ENCODE measurements around the gene ADCY5.

Gene ADCY5

DNA sequence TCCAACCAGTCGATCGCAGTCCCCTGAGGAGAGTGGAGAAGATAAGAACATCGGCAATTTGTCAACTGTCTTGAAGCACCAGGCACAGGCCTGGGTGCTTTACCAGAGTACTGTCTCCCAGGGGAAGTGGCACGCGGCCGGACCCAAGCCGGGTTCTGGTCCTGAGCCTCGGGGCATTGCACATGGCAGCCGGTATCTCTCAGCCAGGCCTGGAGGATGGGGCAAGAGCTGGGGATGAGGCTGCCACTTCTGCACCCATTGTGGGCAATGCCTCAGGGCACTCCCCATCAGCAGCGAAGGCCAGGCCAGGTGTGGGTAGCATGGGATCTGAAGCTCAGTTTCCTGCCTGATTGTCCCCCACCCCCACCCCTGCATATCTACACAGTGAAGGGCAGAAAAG, 77.5 kb downstream of the ADCY5 start:
- DNase-seq (ENCODE audit: insufficient read length) = no peak
- TF ChIP-seq POLR2A (IDR thresholded peaks at IDR 0.05; ENCODE audit: low read depth, low read length) = no peak
- TF ChIP-seq TAF1 (IDR thresholded peaks at IDR 0.05; ENCODE audit: borderline replicate concordance, low read depth, low read length) = no peak
- TF ChIP-seq POLR2AphosphoS5 (IDR thresholded peaks at IDR 0.05; ENCODE audit: low read depth, low read length) = no peak
- no peak for FAIRE-seq

DNA sequence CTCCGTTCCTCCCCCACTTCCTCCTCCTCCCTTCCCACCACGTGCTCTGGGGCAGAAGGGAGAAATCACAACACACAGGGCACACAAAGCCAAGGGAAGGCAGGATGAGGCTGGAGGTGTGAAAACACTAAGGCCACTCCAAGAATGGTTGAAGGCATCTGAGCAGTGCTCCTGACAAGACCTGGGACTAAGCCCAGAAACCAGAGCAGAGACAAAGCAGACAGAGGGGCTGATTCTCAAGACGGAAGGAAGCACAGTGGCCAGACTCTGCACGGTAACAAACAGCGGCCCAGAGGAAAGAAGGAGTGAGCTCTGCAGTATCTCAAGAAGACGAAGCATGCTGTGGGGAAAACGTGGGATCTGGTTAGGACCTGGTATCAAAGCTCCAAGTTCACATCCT, 78.1 kb downstream of the ADCY5 start:
- no peak for TF ChIP-seq TAF1 (IDR thresholded peaks at IDR 0.05; ENCODE audit: borderline replicate concordance, low read depth, low read length)
- DNase-seq (ENCODE audit: insufficient read length) (no peak), FAIRE-seq (no peak)

DNA sequence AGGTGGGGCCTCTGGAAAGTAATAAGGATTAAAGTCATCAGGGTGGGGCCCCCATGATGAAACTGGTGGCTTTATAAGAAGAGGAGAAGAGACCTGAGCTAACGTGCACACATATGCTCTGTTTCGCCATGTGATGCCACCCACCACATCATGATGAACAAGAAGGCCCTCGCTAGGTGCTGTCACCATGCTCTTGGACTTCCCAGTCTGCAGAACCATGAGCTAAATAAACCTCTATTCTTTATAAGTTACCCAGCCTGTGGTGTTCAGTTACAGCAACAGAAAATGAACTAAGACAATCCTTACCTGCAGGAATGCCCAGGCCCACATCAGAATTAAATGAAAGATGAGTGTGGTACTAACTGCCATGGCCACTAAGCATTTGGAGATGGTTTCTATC, 79.8 kb downstream of the ADCY5 start:
- DNase-seq (ENCODE audit: insufficient read length) (no peak), FAIRE-seq (no peak)
- TF ChIP-seq POLR2AphosphoS5 (IDR thresholded peaks at IDR 0.05; ENCODE audit: low read depth, low read length) (no peak), POLR2A (IDR thresholded peaks at IDR 0.05; ENCODE audit: low read depth, low read length) (no peak), TAF1 (IDR thresholded peaks at IDR 0.05; ENCODE audit: borderline replicate concordance, low read depth, low read length) (no peak)

DNA sequence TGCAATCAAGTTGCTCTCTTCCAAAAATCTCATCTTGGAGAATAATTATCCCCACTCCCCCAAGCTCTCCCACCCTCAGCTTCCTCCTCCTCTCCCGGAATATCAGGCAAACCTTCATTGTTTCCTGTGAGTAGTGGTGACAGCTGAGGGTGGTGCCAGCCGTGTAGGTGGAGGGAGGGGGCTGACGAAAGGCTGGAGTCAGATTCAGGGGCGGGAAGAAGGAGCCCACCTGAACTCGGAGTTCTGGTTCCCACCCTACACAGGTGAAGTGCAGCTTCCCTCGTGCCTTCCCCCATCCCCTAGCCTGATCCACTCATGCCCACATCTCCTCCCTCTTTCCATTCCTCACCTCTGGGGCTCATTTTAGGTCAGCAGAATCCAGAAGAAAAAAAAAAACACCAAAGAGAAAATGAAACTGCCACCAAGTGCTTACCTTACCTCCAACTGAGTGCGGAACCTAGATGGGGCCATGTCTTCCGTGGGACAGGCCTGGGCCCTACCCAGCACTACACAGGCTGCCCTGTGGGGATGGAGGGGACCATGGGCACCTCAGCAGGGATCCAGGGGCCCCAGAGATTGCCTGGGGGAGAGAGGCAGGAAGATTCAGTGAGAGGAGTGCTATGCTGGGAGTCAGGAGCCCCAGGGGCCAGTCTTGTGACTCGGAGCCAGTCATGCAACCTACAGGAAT, 81.3 kb downstream of the ADCY5 start:
- FAIRE-seq (no peak), DNase-seq (ENCODE audit: insufficient read length) (no peak)
- TF ChIP-seq POLR2A (IDR thresholded peaks at IDR 0.05; ENCODE audit: low read depth, low read length) (no peak), POLR2AphosphoS5 (IDR thresholded peaks at IDR 0.05; ENCODE audit: low read depth, low read length) (no peak), TAF1 (IDR thresholded peaks at IDR 0.05; ENCODE audit: borderline replicate concordance, low read depth, low read length) (no peak)

DNA sequence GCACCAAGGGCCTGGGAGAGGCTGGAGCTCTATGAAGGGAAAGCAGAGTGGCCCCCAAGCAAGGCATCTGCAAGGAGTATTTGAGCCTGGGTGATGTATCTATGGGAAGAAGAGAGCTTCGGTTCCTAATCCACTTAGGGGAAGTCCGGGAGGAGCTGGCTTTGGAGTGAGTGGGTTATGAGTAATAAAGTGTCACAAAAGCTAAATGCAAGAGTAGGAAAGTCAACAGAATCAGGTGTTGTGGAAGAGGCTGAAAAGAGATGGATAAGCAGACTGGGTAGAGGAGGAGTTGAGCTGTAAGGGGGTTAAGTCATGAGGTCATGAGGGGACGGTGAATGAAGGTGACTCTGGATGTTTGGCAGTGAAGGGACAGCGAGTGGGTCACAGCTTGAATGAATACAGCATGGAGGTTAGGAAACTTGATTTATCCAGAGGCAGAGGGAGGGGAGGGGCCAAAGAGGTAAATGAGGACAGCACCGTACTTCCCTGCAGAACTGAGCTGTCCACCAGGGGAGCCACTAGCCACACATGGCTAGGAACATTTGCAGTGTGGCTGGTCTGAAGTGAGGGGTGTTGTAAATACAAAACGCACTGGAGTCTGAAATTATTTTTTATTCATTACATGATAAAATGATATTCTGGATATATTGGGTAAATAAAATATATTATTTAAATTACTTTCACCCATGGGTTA, 83.3 kb downstream of the ADCY5 start:
- TF ChIP-seq TAF1 (IDR thresholded peaks at IDR 0.05; ENCODE audit: borderline replicate concordance, low read depth, low read length) = no peak
- no peak for TF ChIP-seq POLR2AphosphoS5 (IDR thresholded peaks at IDR 0.05; ENCODE audit: low read depth, low read length)
- TF ChIP-seq POLR2A (IDR thresholded peaks at IDR 0.05; ENCODE audit: low read depth, low read length) = no peak
- DNase-seq (ENCODE audit: insufficient read length) (no peak), FAIRE-seq (no peak)

DNA sequence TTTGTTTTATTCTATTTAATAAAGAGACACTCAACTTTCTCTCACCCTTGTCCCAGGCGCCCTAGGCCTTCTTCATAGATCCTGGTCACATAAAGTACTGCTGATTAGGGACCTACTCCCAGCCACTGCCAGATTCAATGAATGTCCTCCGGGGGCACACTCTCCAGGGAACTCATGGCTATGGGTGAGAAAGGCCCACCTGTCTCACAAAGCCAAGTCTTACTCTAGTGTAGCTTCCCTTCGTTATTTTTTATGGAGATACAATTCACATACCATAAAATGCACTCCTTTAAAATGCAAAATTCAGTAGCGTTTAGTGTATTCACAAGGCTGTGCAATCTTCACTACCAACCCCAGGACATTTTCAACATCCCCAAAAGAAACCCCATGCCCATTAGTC, 87.8 kb downstream of the ADCY5 start:
- TF ChIP-seq TAF1 (IDR thresholded peaks at IDR 0.05; ENCODE audit: borderline replicate concordance, low read depth, low read length) (no peak), POLR2A (IDR thresholded peaks at IDR 0.05; ENCODE audit: low read depth, low read length) (no peak), POLR2AphosphoS5 (IDR thresholded peaks at IDR 0.05; ENCODE audit: low read depth, low read length) (no peak)
- no peak for DNase-seq (ENCODE audit: insufficient read length)
- no peak for FAIRE-seq

DNA sequence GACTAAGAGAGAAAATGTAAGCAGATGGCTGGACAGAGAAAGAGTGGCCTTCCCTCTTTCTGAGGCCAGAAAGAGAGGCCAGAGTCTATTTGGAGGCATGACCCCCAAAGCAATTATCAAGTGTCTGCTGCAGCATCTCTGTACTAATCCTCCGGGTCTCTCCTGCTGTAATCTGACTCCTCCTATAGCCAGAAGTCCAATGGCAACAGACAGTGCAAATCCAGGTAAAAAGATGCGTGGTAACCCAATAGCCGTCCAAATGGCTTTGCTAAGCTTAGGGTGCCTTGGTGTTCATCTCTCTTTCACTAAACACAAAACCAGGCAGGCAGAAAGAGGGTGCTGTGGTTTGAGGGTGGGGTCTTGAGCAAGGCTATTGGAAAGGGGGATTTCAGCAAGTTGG, 91.6 kb downstream of the ADCY5 start:
- FAIRE-seq = no peak
- no peak for DNase-seq (ENCODE audit: insufficient read length)
- TF ChIP-seq POLR2A (IDR thresholded peaks at IDR 0.05; ENCODE audit: low read depth, low read length) (no peak), TAF1 (IDR thresholded peaks at IDR 0.05; ENCODE audit: borderline replicate concordance, low read depth, low read length) (no peak), POLR2AphosphoS5 (IDR thresholded peaks at IDR 0.05; ENCODE audit: low read depth, low read length) (no peak)

DNA sequence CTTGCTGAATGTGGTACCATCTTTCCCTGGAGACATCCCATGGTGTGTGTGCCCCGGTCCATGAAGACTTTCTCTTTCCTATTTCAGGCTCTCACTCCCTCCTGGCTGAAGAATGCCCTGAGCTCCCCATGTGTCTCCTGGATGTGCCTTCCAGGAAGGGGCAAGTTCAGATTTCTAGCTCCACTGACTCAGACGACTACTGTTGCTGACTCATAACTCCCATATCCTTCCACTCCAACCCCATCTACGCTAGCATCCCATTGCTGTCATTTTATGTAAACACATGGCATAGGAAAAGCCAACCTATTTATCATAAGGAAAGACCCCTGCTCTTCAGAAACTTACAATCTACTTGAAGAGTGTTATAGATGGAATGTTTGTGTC, 95.0 kb downstream of the ADCY5 start:
- no peak for TF ChIP-seq POLR2AphosphoS5 (IDR thresholded peaks at IDR 0.05; ENCODE audit: low read depth, low read length)
- TF ChIP-seq TAF1 (IDR thresholded peaks at IDR 0.05; ENCODE audit: borderline replicate concordance, low read depth, low read length) = no peak
- no peak for TF ChIP-seq POLR2A (IDR thresholded peaks at IDR 0.05; ENCODE audit: low read depth, low read length)
- DNase-seq (ENCODE audit: insufficient read length) = no peak

DNA sequence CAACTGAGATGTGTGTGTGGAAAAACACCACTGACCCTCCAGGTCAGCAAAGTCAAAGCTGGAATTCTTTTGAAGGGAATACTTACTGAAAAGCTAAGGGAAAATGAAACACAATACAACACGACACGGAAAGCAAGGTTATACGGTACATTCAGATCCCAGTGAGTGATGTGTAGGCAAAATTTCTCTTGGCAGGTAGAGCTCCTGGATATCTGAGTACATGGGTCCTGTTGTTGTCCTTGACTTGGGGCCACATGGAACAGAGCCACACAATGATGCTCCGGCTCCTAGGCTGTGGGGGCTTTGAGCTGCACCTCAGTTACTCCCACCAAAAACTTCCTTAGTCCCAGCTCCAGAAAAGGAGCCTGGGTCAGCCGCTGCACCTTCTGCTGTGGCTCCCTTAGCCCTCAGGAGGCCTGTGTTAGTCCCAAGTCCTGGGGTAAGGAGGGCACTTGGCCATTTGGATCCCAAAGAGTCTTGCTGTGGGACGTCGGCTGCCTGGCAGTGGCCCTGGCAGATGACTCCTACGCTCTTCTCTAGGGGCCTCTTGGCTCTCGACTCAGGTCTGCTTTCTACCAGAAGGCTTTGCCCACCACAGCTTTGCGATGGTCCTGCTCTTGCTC, 95.6 kb downstream of the ADCY5 start:
- TF ChIP-seq TAF1 (IDR thresholded peaks at IDR 0.05; ENCODE audit: borderline replicate concordance, low read depth, low read length) (no peak), POLR2A (IDR thresholded peaks at IDR 0.05; ENCODE audit: low read depth, low read length) (no peak), POLR2AphosphoS5 (IDR thresholded peaks at IDR 0.05; ENCODE audit: low read depth, low read length) (no peak)
- DNase-seq (ENCODE audit: insufficient read length) (no peak), FAIRE-seq (no peak)

More for the DNA sequence above, 95.0 kb downstream of the ADCY5 start:
- FAIRE-seq = no peak

DNA sequence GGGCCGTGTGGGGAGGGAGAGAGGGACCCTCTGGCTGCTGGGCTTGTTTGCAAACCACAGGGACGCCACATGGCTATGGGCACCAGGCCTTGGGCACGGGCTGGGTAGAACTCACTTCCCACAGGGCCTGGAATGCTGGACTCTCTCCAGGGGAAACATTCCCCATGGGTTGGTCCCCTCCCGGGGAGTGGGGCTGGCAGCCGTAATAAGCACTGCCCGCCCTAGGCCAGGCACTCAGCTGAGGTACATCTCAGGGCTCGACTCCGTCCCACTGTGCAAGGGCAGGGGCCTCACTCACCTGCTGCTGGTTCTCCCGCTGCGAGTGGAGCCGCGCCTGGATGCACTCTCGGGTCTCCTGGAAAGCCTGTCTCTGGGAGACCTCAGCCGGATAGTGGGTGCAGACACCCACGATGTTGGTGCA, 96.7 kb downstream of the ADCY5 start:
- FAIRE-seq = no peak
- DNase-seq (ENCODE audit: insufficient read length) = no peak
- no peak for TF ChIP-seq TAF1 (IDR thresholded peaks at IDR 0.05; ENCODE audit: borderline replicate concordance, low read depth, low read length)
- TF ChIP-seq POLR2AphosphoS5 (IDR thresholded peaks at IDR 0.05; ENCODE audit: low read depth, low read length) = no peak
- TF ChIP-seq POLR2A (IDR thresholded peaks at IDR 0.05; ENCODE audit: low read depth, low read length) = no peak

DNA sequence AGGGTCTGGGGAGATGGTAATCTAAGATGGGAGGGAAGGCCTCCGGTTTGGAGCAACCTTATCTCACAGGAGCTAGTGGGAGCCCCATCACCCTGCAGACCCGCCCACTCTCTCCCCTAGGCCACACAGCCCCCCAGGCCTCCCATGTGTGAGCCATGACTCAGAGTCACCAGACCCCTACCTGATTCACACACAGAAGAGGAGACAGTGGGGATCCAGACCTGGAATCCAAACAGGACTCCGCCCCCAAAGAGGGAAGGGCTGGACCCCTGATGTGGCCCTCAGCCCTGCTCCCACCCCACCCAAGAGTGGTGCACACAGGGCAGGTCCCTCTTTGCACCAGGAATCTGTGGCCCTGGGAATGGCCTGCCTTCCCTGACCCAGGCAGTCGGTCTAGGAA, 97.4 kb downstream of the ADCY5 start:
- FAIRE-seq (no peak), DNase-seq (ENCODE audit: insufficient read length) (no peak)
- TF ChIP-seq POLR2A (IDR thresholded peaks at IDR 0.05; ENCODE audit: low read depth, low read length) (no peak), TAF1 (IDR thresholded peaks at IDR 0.05; ENCODE audit: borderline replicate concordance, low read depth, low read length) (no peak), POLR2AphosphoS5 (IDR thresholded peaks at IDR 0.05; ENCODE audit: low read depth, low read length) (no peak)

DNA sequence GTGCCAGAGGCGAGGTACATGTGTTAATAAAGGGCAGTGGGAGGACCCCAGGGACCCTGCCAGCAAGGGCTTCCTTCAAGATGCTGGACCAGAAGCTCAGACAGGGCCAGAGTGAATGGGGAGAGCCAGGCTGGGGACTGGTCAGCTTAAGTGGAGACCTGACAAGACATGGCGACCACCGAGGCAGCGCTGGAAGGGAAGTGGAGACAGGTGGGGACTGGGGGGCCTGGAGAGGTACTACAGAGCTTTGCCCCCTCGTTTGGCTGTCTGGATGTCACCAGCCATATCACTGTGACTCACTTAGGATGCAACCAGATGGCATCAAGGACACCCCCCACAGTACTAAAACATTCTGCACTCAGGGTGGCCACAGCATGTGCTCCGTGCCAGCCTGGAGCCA, 97.9 kb downstream of the ADCY5 start:
- TF ChIP-seq POLR2A (IDR thresholded peaks at IDR 0.05; ENCODE audit: low read depth, low read length) (no peak), TAF1 (IDR thresholded peaks at IDR 0.05; ENCODE audit: borderline replicate concordance, low read depth, low read length) (no peak), POLR2AphosphoS5 (IDR thresholded peaks at IDR 0.05; ENCODE audit: low read depth, low read length) (no peak)
- no peak for FAIRE-seq

More for the DNA sequence above, 97.9 kb downstream of the ADCY5 start:
- DNase-seq (ENCODE audit: insufficient read length) = no peak

Measured in GM12892 (cell line).